Activated CD8-positive, alpha-beta T cell treated with anti-CD3 and anti-CD28 coated beads, Interleukin-2, amount 10 ng/mL, durations not matched to agents 7 days and 5 days (primary cell): ENCODE measurements around the gene SGPL1. TPM values are rescaled to one million over a fixed set of nuclear protein-coding genes. Genes with fewer than 3 reads are reported as not detected.

Experiments used
- ATAC-seq: fragments of 150-1000 bp; cut with Tn5 transposase; one replicate; pipeline ENCODE4 v1.10.0; 2021; ENCODE audit warnings: moderate library complexity
- CTCF ChIA-PET: fragments of 350-600 bp; sonication (Branson Sonifier 250); formaldehyde crosslinking; loops from one replicate; lab custom pipeline; 2021; ENCODE audit warnings: antibody characterized with exemption; lab: Charles Lee
- POLR2A ChIA-PET: fragments of 350-600 bp; sonication (Branson Sonifier 250); formaldehyde crosslinking; loops from one replicate; lab custom pipeline; 2021; ENCODE audit warnings: antibody characterized with exemption; lab: Charles Lee
- DNase-seq: peaks from one replicate; pipeline ENCODE4 v3.0.0-alpha.2; 2020
- H3K27ac Mint-ChIP-seq: one replicate; pipeline ENCODE4 v1.8.0; 2021; ENCODE audit warnings: mild to moderate bottlenecking, mixed read lengths
- H3K27me3 Mint-ChIP-seq: one replicate; pipeline ENCODE4 v1.8.0; 2021; ENCODE audit warnings: low read depth, mixed read lengths
- H3K36me3 Mint-ChIP-seq: one replicate; pipeline ENCODE4 v1.8.0; 2021; ENCODE audit warnings: low read depth, mixed read lengths
- H3K4me1 Mint-ChIP-seq: one replicate; pipeline ENCODE4 v1.8.0; 2021; ENCODE audit warnings: low read depth, mixed read lengths
- H3K4me3 Mint-ChIP-seq: one replicate; pipeline ENCODE4 v1.8.0; 2021; ENCODE audit warnings: mild to moderate bottlenecking, mixed read lengths
- H3K9me3 Mint-ChIP-seq: one replicate; pipeline ENCODE4 v1.8.0; 2022; ENCODE audit warnings: mixed read lengths; ENCODE audit not compliant: insufficient read depth
- total RNA-seq, 2 experiments: library from RNA; stranded (reverse); gene quantifications; one replicate each; pipeline ENCODE4 v1.2.3, GENCODE V29; 2021

Gene SGPL1
- total RNA-seq, 2 experiments from 2014 or later: 22.2 to 28.0 TPM

DNA sequence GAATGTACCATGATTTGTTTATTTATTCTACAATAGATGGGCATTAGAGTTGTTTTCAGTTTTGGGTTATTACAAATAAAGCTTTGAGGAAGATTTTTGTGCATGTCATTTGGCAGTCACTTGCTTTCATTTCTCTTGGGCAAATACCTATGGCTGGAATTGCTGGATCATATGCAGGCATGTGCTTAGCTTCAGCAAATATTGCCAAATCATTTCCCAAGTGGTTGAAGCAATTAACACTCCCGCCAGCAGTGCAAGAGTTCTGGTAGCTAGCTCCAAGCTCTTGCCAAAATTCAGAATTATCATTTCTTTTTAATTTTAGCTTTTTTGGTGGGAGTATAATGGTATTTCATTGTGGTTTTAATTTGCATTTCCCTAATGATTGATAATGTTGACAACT lies 105.5 kb downstream of the SGPL1 start:
- Mint-ChIP-seq H3K4me3 (no peak overlapping the region), H3K36me3 (no peaks in the 10 kb centered on the region), H3K27me3 (peaks cover 9% of the 10 kb centered on the region), H3K9me3 (no peaks in the 10 kb centered on the region), H3K27ac (no peak overlapping the region), H3K4me1 (no peaks in the 10 kb centered on the region)
- CTCF ChIA-PET: no interaction called here
- DNase-seq (no peak), ATAC-seq (no peak)
- POLR2A ChIA-PET: no interaction called here

DNA sequence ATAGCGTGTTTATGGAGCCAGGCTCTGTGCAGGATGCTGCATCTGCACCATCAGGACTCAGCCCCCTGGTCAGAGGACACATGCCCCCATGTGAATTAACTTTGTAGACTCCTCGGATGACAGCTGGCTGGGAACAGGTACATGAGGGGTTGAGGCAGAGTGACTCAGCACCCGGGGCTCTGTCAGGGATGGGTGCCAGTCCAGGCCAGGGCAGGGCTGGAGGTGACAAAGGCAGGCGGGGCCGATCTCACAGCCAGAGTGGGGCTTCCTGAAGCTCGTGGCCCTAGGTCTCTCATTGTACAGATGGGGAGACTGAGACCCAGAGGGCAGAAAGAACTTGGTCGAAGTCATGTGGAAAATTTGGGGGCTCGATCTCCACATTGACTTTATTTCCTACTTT lies 107.9 kb downstream of the SGPL1 start:
- Mint-ChIP-seq H3K4me3 (no peak overlapping the region), H3K4me1 (no peaks in the 10 kb centered on the region), H3K36me3 (no peaks in the 10 kb centered on the region), H3K9me3 (no peaks in the 10 kb centered on the region), H3K27me3 (peaks cover 7% of the 10 kb centered on the region), H3K27ac (no peak overlapping the region)
- POLR2A ChIA-PET: no interaction called here
- no peak for DNase-seq
- CTCF ChIA-PET: interaction anchor here (1.4 kb wide), 1 partner anchor 246 kb away, joined by 4 read pairs; no protein-coding TSS in a partner anchor
- no peak for ATAC-seq

DNA sequence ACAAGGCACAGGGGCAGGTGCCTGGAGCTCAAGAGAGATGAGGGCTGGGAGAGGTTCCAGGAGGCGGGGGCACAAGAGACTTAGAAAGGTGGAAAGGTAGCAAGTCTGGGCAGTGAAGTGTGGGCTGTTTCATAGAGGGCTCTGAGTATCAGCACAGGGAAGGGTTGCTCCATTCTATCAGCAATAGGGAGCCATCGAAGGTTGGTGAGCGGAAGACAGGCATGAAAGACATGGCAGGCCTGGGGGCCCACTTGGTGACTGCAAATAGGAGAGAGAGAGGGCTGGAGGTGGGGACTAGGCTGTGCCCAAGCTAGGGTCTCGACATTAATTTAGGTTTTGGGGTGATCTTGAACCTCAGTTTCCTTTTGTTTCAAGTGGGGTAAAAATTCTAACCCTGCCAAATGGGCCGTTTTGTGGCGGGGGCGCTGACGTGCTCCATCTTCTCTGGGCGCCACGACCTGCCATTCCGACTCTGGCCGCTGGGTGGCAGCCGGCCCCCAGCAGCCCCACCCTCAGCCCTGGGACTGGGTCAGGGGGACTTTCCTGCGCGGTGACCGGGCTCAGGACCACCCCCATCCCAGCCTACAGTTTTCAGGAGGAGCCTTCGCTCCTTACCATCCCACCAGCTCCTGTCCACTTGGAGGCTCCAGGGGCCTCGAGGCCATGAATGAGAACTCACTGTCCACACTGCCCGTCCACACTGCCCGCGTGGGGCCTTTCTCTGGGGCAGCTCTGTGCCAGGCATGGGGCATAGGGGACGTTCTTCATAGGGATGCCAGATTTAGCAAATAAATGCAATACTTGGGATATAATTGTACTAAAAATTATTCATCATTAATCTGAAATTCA lies 109.9 kb downstream of the SGPL1 start:
- no peak overlapping the region for H3K4me3 Mint-ChIP-seq
- H3K36me3 Mint-ChIP-seq: no peaks in the 10 kb centered on the region
- ATAC-seq (peak; percentile 77), DNase-seq (peak; percentile 67)
- CTCF ChIA-PET: interaction anchor here (0.8 to 2.6 kb wide), 15 partner anchors 12 to 360 kb away, joined by 3 to 10 read pairs (median 4); no protein-coding TSS in a partner anchor
- POLR2A ChIA-PET: no interaction called here
- H3K4me1 Mint-ChIP-seq: no peaks in the 10 kb centered on the region
- no peaks in the 10 kb centered on the region for H3K9me3 Mint-ChIP-seq
- H3K27me3 Mint-ChIP-seq: peaks cover 7% of the 10 kb centered on the region
- no peak overlapping the region for H3K27ac Mint-ChIP-seq

DNA sequence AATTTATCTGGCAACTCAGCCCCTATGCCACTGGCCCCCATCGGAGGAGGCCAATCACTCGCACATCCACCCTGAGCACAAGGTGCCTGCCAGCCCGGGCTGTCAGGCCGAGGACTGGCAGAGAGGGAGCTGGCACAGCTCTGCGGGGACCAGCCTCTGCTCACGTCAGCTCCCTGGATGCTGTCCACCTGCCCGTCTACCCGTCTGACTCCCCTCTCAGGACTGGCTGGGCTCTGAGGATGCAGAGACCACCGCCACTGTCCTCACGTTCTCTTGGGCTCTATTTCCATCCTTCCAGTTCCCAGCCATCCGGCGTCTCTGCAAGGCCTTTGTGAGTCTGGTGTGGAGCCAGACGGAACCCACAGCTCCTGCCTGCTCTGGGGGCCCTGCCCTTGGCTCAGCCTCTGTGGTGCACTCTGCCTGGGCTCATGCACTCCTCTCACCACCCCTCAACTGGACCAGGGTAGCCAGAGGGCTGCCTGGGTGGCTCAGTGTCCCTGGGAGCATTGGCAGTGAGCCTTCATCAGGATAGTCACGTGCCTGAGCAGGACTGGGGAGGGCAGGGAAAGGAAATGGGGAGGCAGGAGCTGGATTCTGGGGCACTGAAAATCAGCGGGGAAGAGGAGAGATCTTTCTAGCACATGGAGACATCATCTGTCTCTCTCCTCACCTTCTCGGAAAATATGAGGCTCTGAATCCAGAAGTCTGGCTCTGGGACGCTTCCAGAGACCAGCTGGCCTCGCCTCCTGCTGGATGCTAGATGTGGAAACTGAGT lies 110.7 kb downstream of the SGPL1 start:
- Mint-ChIP-seq H3K27ac (no peak overlapping the region), H3K27me3 (peaks cover 5% of the 10 kb centered on the region), H3K36me3 (no peaks in the 10 kb centered on the region), H3K4me1 (no peaks in the 10 kb centered on the region), H3K9me3 (no peaks in the 10 kb centered on the region), H3K4me3 (no peak overlapping the region)
- ChIA-PET POLR2A (no interaction called here), CTCF (interaction anchor here (0.9 to 2.6 kb wide), 6 partner anchors 18 to 280 kb away, joined by 3 to 10 read pairs (median 8); no protein-coding TSS in a partner anchor)
- DNase-seq (no peak), ATAC-seq (no peak)

DNA sequence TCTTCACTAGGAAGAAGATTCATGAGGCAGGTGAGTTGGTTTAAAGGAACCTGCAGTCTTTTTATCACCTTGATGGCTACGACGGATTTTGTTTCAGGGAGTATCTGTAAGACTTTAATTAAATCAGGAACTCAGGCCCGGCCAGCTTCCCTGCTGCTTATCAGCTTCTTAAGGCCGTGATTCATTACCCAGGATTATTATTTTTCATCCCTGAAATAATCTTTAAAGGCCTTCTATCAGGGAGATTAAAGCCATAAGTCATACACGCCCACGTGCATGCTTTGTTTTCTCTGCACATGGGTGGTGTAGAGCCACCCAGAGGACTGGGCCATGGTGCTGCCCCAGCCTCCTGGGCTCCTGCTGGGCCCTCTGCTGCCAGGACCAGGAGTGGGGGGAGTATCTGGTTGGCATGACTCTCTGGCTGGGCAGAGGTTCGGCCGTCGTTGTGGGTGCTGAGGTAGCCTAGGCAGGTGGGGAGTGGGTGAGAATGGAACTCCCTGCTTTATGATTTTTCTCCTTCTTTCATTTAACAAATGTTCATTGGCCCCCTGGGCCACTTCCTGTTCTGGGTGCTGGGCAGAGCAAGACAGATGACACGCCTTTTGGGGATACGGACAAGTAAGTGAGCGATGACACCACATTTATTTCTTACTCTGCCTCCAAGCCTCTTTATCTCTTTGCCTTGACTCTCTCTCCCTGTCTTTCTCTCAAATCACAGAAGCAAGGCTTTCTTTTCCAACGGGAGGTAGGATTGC lies 111.6 kb downstream of the SGPL1 start:
- DNase-seq: no peak
- ChIA-PET CTCF (interaction anchor here (2.1 to 2.6 kb wide), 2 partner anchors 17 to 258 kb away, joined by 7 to 8 read pairs; no protein-coding TSS in a partner anchor), POLR2A (no interaction called here)
- H3K36me3 Mint-ChIP-seq: no peaks in the 10 kb centered on the region
- no peaks in the 10 kb centered on the region for H3K9me3 Mint-ChIP-seq
- no peak for ATAC-seq
- H3K27me3 Mint-ChIP-seq: no peaks in the 10 kb centered on the region
- no peaks in the 10 kb centered on the region for H3K4me1 Mint-ChIP-seq
- H3K4me3 Mint-ChIP-seq: no peak overlapping the region
- no peak overlapping the region for H3K27ac Mint-ChIP-seq

DNA sequence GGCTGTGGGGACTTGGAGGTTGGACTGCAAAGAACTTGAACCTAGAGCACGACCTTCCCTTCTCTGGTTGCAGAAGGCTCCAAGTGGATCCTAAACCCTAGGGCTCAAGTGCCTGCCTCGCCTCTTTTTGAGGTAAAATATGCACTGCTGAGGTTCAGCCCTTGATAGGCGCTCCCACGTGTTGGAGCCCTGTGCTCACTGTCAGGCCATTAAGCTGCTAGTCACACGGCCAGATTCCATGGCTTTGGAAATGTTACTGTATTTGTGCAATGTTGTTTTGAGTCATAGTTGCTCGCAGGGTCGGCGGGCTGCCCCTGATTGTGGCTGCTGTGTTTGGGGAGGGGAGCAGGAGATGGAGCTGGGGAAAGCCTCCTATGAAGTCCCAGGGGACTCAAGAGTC lies 112.4 kb downstream of the SGPL1 start:
- H3K9me3 Mint-ChIP-seq: no peaks in the 10 kb centered on the region
- no peaks in the 10 kb centered on the region for H3K4me1 Mint-ChIP-seq
- H3K27me3 Mint-ChIP-seq: no peaks in the 10 kb centered on the region
- ChIA-PET CTCF (no interaction called here), POLR2A (no interaction called here)
- DNase-seq (no peak), ATAC-seq (no peak)
- H3K27ac Mint-ChIP-seq: no peak overlapping the region
- H3K4me3 Mint-ChIP-seq: no peak overlapping the region
- no peaks in the 10 kb centered on the region for H3K36me3 Mint-ChIP-seq

DNA sequence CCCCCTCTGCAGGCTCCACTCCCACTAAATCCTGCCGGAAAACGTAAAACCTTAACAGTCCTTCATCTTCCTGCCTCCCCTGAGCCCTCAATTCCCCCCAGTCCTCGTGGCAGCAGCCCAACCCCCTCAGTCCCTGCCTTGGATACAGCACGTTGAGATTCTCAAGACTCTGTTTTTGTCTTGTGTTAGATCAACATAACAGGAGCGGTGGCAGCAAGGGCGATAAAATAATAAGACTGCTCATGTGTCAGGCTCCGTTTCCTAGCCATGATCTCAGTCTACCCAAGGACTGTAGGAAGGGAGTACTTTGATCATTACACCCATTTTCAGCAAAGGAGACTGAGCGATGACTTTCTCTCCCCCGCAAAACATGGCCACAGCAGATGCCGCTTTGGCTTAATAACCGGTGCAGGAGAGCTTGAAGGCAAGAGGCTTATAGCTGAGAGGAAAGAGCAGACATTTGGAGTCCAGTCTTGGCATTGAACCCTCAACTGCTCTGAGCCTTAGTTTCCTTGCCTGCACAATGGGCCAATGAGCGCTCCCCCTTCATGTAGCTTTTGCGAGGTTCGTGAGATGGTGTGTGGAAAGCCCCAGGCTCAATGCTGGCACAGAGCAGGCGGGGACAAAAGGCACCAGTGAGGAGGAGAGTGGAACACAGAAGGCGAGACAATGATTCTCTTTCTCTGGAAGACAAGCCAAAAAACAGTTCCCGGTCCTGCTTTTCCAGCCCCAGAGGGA lies 114.7 kb downstream of the SGPL1 start:
- POLR2A ChIA-PET: no interaction called here
- Mint-ChIP-seq H3K27ac (no peak overlapping the region), H3K4me1 (no peaks in the 10 kb centered on the region), H3K4me3 (no peak overlapping the region), H3K27me3 (no peaks in the 10 kb centered on the region), H3K9me3 (no peaks in the 10 kb centered on the region), H3K36me3 (no peaks in the 10 kb centered on the region)
- DNase-seq (no peak), ATAC-seq (no peak)
- CTCF ChIA-PET: no interaction called here

Other genes starting within 250 kb of the SGPL1 start
- 100 to 1,000 TPM; 265 to 272 TPM for gene PRF1, start 213.2 kb upstream of the SGPL1 start, total RNA-seq
- gene ADAMTS14, start 143.4 kb upstream of the SGPL1 start, total RNA-seq: under 1 TPM in 1 of 2 experiments, not detected in 1; 0.05 TPM
- gene TBATA, start 30.6 kb upstream of the SGPL1 start, total RNA-seq: not detected
- gene PCBD1, start 72.6 kb downstream of the SGPL1 start, total RNA-seq: 10 to 100 TPM; 28.6 to 31.7 TPM